Activated gamma-delta T cell treated with anti-CD3 and anti-CD28 coated beads, Interleukin-2, amount 50 U/mL, for 16 hours (primary cell): Measurements from ENCODE around the gene IRF2.

ENCODE experiments used
- DNase-seq: peaks from one replicate; pipeline ENCODE4 v3.0.0-alpha.2; 2020; ENCODE audit warnings: low read depth

Gene IRF2

GRCh38 chr4:184473499-184474262, 669 bp downstream of the IRF2 start:
- DNase-seq, result peak; percentile 26

DNA sequence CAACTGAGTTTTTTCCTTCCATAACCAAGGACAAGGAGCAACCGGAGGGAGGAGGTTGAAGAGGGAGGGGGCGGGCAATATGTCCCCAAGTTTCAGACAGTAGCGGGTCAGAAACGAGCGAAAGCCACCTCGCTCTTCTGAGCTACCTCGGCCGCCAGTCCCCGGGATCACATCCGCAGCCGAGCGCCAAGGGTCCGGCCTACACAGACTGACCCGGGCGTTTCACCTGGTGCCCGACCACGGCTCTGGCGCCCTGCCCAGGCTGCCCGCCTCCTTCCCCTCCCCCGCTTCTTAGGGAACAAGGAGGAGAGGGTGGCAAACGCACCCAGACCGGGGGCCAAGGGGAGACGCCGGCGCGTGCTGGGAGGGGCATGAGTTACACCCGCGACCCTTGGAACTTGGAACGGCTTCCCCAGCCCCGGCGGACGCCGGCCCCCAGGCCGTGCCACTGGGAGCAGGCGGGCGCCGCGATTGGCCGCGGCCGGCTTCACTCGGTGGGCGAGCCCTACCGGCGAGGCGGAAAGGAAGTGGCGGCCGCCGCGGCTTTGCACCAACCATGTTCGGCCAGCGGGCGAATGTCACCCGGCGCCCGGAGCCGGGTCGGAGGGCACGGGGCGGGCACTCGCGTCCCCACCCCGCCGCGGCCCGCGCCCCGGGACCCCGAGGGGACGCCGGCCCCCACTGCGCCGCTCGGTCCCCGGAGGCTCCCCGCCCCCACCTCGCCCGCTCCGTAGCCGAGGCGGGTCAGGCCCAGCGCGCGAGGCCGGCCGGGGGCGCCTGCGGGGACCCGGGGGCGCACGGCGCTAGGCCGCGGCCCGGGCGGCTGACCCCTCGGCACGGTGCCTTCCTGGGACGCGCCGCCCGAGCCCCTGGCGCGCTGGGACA, 1.5 kb downstream of the IRF2 start:
- DNase-seq, result peak; percentile 33

DNA sequence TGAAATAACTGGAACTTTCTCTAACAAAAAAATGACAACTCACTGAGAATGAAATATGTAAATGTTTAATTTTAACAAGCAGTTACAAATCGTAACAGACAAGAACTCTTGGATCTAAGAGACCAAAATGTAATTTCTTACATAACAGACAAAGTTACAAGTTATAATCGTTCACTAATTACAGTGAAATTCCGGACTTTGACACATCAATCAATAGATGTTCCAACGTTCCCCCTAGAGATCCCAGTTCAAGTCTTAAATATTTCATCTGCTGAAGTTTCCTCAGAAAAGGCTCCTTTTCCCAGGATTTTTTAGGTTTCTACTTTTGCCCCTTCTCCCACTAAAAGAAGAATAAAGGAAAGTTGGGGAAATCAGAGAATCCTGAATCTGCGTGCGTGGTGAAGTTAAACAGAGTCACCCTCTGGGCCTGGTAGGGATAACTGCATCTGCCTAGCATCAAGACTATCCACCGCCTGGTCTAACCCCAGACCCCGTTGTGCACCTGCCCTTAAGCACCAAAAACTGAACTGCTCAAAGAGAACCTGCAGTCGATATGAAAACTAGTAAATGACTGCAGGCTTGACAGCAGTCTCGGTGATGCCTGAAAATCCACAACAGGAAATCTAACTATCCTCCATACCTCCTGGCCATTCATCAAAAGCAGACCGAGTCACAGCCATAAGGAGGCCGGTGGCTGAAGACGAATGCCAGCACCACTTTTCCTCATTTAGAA, 2.3 kb downstream of the IRF2 start:
- DNase-seq, result no peak

- no peak for DNase-seq
These were observed 3.6 kb downstream of the IRF2 start for GRCh38 chr4:184470785-184471110.

- DNase-seq, result no peak
These were observed 7.7 kb downstream of the IRF2 start for GRCh38 chr4:184466634-184467033.

- DNase-seq, result no peak
These were observed 9.4 kb downstream of the IRF2 start for GRCh38 chr4:184464759-184465454.

DNA sequence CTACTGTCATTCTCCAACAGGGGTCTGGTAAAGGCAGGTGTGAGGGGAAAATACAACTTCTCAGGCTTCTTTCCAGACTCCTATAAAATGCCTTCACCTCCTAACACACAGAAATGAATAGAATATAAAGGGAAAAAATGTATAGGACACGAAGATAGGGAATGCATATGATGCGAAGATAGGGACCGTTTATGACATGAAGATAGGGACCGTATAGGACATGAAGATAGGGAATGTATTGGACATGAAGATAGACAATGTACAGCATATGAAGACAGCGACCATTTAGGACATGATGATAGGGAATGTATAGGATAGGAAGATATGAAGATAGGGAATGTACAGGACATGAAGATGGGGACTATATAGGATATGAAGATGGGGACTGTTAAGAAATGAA, 10.5 kb downstream of the IRF2 start:
- DNase-seq, result no peak

- DNase-seq, result no peak
These were observed 11.2 kb downstream of the IRF2 start for GRCh38 chr4:184463158-184463557.

DNA sequence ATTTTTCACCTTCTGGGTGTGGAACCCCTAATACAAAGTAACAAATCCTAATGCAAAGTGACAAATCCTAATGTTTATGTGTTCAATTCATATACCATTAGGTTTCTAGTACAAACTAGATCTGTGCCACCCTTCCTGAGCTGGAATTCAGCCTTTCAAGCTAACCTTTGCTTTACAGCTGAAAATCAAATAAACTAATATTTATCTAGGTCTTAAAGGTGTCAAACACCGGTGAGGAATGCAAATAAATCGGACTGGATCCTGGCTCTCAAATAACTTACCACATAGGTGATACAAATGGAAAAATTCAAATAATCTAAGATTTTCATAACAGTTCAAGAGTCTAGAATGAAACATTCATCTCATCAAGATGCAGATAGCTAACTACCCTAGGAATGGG, 11.6 kb downstream of the IRF2 start:
- DNase-seq, result no peak

- DNase-seq, result no peak
These were observed 12.5 kb downstream of the IRF2 start for GRCh38 chr4:184461711-184462441.

DNA sequence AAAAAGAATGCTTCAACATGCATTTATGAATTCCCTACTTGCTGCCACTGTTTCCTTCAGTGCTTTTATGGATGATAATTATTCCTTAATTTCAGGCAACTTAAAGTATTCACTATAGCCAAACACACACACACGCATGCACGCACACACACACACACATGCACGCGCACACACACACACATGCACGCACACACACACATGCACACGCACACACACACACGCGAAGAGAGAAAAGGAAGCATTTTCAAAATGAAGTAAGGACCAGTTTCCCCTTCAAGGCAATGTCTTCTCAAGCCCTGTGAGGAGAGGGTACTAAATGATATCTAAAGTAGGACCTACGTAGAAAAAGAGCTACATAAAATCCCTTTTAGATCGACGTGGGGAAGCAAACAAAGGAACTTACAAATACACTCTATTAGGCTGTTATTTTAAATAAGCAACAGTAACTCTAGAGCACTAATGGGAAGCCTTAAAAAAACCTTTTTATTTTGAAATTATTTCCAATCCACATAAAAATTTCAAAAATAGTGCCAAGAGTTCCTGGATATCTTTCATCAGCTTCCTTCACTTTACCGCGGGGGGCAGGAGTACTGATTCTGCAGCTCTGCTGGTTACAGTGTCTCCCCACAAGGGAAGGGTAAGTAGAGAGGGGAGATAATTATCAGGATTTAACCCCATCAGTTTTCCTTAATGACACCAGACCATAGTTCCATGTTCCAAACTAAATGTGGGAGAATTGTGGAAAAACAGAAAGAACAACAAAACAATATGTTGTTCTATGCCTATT, 13.7 kb downstream of the IRF2 start:
- no peak for DNase-seq

- DNase-seq, result no peak
These were observed 14.9 kb downstream of the IRF2 start for GRCh38 chr4:184459413-184459812.

- DNase-seq, result no peak
These were observed 16.7 kb downstream of the IRF2 start for GRCh38 chr4:184457535-184458249.

DNA sequence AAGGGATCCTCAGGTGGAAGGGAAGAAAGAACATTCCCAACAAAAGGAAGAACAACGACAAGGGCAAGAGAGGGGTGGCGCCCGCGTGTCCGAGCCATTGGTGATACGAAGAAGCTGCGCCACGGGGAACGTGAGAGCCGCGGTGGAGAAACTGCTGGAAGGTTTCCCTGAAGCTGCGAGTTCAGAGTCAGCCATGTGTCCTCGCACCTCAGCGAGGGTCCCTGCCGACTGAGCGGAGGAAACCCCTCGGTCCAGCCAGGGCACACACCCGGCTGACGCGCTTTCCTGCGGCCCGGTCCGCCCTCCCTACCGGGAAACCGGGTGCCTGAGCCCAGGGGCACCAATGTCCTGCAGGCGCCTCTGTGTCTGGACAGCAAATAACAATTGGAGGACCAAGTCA, 18.0 kb downstream of the IRF2 start:
- DNase-seq, result no peak

DNA sequence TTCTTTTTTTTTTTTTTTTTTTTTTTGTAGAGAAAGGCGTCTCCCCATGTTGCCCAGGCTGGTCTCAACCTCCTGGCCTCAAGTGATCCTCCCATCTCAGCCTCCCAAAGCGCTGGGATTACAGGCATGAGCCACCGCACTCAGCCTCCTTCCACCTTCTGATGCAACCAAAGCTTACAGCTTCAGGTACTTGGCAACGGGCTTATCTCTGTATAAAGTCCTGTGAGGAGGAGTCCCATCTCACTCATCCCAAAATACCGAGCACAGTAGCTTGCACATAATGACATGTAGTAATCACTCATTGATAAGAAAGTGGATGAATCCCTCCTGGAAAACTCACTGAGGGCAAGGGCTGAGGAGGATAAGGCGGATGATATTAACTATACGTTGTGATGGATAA, 19.1 kb downstream of the IRF2 start:
- no peak for DNase-seq

GRCh38 chr4:184453365-184454160, 20.8 kb downstream of the IRF2 start:
- DNase-seq, result no peak

DNA sequence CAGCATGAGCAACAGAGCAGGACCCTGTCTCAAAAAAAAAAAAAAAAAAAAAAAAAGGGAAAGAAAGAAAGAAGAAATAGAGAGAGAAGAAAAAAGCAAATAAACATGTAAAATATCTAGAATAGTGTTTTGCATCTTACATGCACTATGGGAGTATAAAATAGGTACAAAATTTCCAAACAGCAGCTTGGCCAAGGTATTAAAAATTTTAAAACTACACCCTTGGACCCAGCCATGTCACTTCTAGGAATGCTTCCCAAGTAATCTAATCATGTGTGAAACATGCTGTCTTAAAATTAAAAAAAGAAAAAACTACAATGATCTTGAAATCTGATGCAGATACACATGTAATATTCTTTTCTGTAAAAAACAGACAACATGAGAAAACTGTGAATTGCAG, 21.6 kb downstream of the IRF2 start:
- no peak for DNase-seq

DNA sequence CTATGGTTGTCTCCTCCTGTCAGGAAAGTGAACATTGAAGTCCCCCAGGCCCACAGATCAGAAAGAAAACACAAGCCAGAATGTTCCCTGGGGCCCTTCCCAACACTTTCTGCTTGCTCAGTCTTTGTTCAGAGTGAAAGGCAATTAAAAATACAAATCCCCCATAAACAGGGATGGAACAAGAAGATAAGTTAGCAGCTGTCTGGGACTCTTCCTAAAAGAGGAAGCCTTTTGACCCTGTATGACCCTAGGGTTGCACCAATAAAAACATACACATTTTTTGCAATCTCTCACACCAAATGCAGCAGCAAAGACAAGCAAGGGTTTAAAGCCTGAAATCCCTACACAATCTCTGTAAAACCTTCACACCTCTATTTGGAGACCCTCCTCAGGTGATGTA, 22.6 kb downstream of the IRF2 start:
- DNase-seq, result no peak
